Right atrium auricular region (tissue), 2 donors: Measurements from ENCODE around the gene ACP6. TPM values are rescaled to one million over a fixed set of nuclear protein-coding genes. Genes with fewer than 3 reads are reported as not detected.

Experiments used
- DNase-seq: peaks from one replicate; pipeline ENCODE4 v3.0.0-alpha.2; 2019; ENCODE audit warnings: low spot score
- H3K27ac ChIP-seq, 2 donors: fragments of 200-600 bp; sonication (generic); 1 replicate in 1 of 2; 2 replicates in 1 of 2; pipeline ENCODE4 v1.5.1; 2016 to 2019
- H3K27me3 ChIP-seq, 2 donors: fragments of 200-600 bp; sonication (generic); one replicate each; pipeline versions ENCODE4 v1.5.1 to v1.6.0; 2017 to 2019
- H3K36me3 ChIP-seq: fragments of 200-600 bp; sonication (generic); one replicate; pipeline ENCODE4 v1.5.1; 2016
- H3K4me1 ChIP-seq, 2 donors: fragments of 200-600 bp; sonication (generic); one replicate each; pipeline versions ENCODE4 v1.5.1 to v1.6.0; 2017 to 2019
- H3K4me3 ChIP-seq, 2 donors: fragments of 200-600 bp; sonication (generic); 1 replicate in 1 of 2; 2 replicates in 1 of 2; pipeline ENCODE4 v1.5.1; 2017 to 2019; ENCODE audit warnings: mild to moderate bottlenecking in 1 of 2, moderate library complexity in 1 of 2
- H3K9me3 ChIP-seq, 2 donors: fragments of 200-600 bp; sonication (generic); one replicate each; pipeline ENCODE4 v1.5.1; 2019
- CTCF ChIP-seq, 2 donors: fragments of 200-600 bp; sonication (generic); IDR thresholded peaks; one replicate each; pipeline ENCODE4 v1.5.1; 2019; ENCODE audit warnings: antibody characterized with exemption in 2 of 2
- total RNA-seq, 2 donors: library from RNA; depleted of rRNA; stranded (reverse); fragments of >200 nt; gene quantifications; one replicate each; pipeline ENCODE4 v1.1.0, GENCODE V29; 2016

ACP6 gene
- total RNA-seq, 2 donors from 2014 or later = 6.1 to 10.6 TPM

GRCh38 chr1:147611021-147611426, 59.3 kb downstream of the ACP6 start:
- Histone ChIP-seq H3K4me3 (no peak overlapping the region), H3K9me3 (no peaks in the 10 kb centered on the region), H3K36me3 (peaks cover 56% of the 10 kb centered on the region), H3K4me1 (peaks cover 0 to 39% of the 10 kb centered on the region in 2 donors), H3K27ac (no peak overlapping the region), H3K27me3 (no peaks in the 10 kb centered on the region)
- DNase-seq = no peak
- TF ChIP-seq CTCF (IDR thresholded peaks at IDR 0.05) = no peak

GRCh38 chr1:147609358-147609757, 61.0 kb downstream of the ACP6 start:
- TF ChIP-seq CTCF (IDR thresholded peaks at IDR 0.05) = no peak
- no peak for DNase-seq
- H3K4me3 ChIP-seq = no peak overlapping the region
- no peaks in the 10 kb centered on the region for H3K9me3 ChIP-seq
- no peaks in the 10 kb centered on the region for H3K27me3 ChIP-seq
- H3K27ac ChIP-seq = no peak overlapping the region
- H3K36me3 ChIP-seq = peaks cover 39% of the 10 kb centered on the region
- peaks cover 0 to 39% of the 10 kb centered on the region in 2 donors for H3K4me1 ChIP-seq

GRCh38 chr1:147608596-147608995, 61.7 kb downstream of the ACP6 start:
- Histone ChIP-seq H3K9me3 (no peaks in the 10 kb centered on the region), H3K4me3 (no peak overlapping the region), H3K27ac (no peak overlapping the region), H3K27me3 (no peaks in the 10 kb centered on the region), H3K36me3 (peaks cover 32% of the 10 kb centered on the region), H3K4me1 (peaks cover 0 to 43% of the 10 kb centered on the region in 2 donors)
- no peak for DNase-seq
- TF ChIP-seq CTCF (IDR thresholded peaks at IDR 0.05) = no peak

GRCh38 chr1:147605591-147605990, 64.7 kb downstream of the ACP6 start:
- H3K27me3 ChIP-seq = no peaks in the 10 kb centered on the region
- peaks cover 0 to 33% of the 10 kb centered on the region in 2 donors for H3K4me1 ChIP-seq
- H3K9me3 ChIP-seq = no peaks in the 10 kb centered on the region
- H3K36me3 ChIP-seq = peaks cover 14% of the 10 kb centered on the region
- no peak for DNase-seq
- no peak overlapping the region for H3K4me3 ChIP-seq
- no peak overlapping the region for H3K27ac ChIP-seq
- TF ChIP-seq CTCF (IDR thresholded peaks at IDR 0.05) = no peak

- no peaks in the 10 kb centered on the region for H3K9me3 ChIP-seq
- no peaks in the 10 kb centered on the region for H3K27me3 ChIP-seq
- H3K36me3 ChIP-seq = peaks cover 14% of the 10 kb centered on the region
- H3K27ac ChIP-seq = no peak overlapping the region
- DNase-seq = no peak
- no peak for TF ChIP-seq CTCF (IDR thresholded peaks at IDR 0.05)
- H3K4me3 ChIP-seq = no peak overlapping the region
- H3K4me1 ChIP-seq = peaks cover 0 to 29% of the 10 kb centered on the region in 2 donors
Observed at GRCh38 chr1:147603986-147604385, 66.3 kb downstream of the ACP6 start.
